NCI-H748 treated with DMSO at 0.1 percent for 48 hours (cell line): ENCODE measurements around the gene CYP26C1.

Experiments used
- DNase-seq: peaks from one replicate; lab custom pipeline; 2025; lab: John Stamatoyannopoulos, UW

CYP26C1 gene

GRCh38 chr10:93063977-93064660 is 3.5 kb downstream of the CYP26C1 start:
- DNase-seq, result no peak

- DNase-seq, result no peak
Observed at GRCh38 chr10:93064874-93065660, 4.5 kb downstream of the CYP26C1 start.

GRCh38 chr10:93065675-93066543 is 5.3 kb downstream of the CYP26C1 start:
- DNase-seq, result no peak

GRCh38 chr10:93066544-93066913 is 5.9 kb downstream of the CYP26C1 start:
- DNase-seq, result no peak

GRCh38 chr10:93067443-93068365 is 7.1 kb downstream of the CYP26C1 start:
- DNase-seq, result no peak

- DNase-seq, result no peak
Observed at GRCh38 chr10:93068411-93069244, 8.0 kb downstream of the CYP26C1 start.

GRCh38 chr10:93069245-93069561 is 8.6 kb downstream of the CYP26C1 start:
- DNase-seq, result no peak

GRCh38 chr10:93070378-93071176 is 10.0 kb downstream of the CYP26C1 start:
- DNase-seq, result no peak

- no peak for DNase-seq
Observed at GRCh38 chr10:93071177-93071472, 10.5 kb downstream of the CYP26C1 start.

GRCh38 chr10:93071674-93072224 is 11.2 kb downstream of the CYP26C1 start:
- DNase-seq, result no peak

- DNase-seq, result no peak
Observed at GRCh38 chr10:93072225-93072712, 11.7 kb downstream of the CYP26C1 start.

GRCh38 chr10:93072713-93073538 is 12.3 kb downstream of the CYP26C1 start:
- no peak for DNase-seq

GRCh38 chr10:93073539-93074146 is 13.0 kb downstream of the CYP26C1 start, which contains the start of gene CYP26A1:
Gene CYP26A1 (plus strand): TSS chr10:93073893. CDS start chr10:93073935, 42 bp downstream.
- DNase-seq, result no peak

GRCh38 chr10:93074147-93074596 is 13.6 kb downstream of the CYP26C1 start:
- no peak for DNase-seq

GRCh38 chr10:93074597-93075368 is 14.2 kb downstream of the CYP26C1 start:
- DNase-seq, result no peak

GRCh38 chr10:93075369-93076221 is 15.0 kb downstream of the CYP26C1 start:
- DNase-seq, result no peak
